GM19452 (cell line): ENCODE results near the gene RSPH6A.
"Not testable (repeated sequence)": the region's sequence is repeated elsewhere in the genome, so short reads cannot be mapped to it uniquely, and the experiment has no call there.

Source experiments
- ATAC-seq: cut with Tn5 transposase; IDR thresholded peaks from one replicate; pipeline ENCODE4 v1.9.1; 2021; ENCODE audit not compliant: unreplicated experiment

Gene RSPH6A

GRCh38 chr19:45804140-45804958, 10.8 kb downstream of the RSPH6A start:
- no peak for ATAC-seq

- no peak for ATAC-seq
Observed at GRCh38 chr19:45801603-45802175, 13.4 kb downstream of the RSPH6A start.

GRCh38 chr19:45800070-45800553, 15.0 kb downstream of the RSPH6A start:
- no peak for ATAC-seq

- not testable (repeated sequence) for ATAC-seq
Observed at GRCh38 chr19:45799541-45799940, 15.6 kb downstream of the RSPH6A start.

- no peak for ATAC-seq
Observed at GRCh38 chr19:45798995-45799517, 16.1 kb downstream of the RSPH6A start.

- no peak for ATAC-seq
Observed at GRCh38 chr19:45794627-45795026, 20.5 kb downstream of the RSPH6A start.

GRCh38 chr19:45793876-45794275, 21.2 kb downstream of the RSPH6A start:
- ATAC-seq = no peak

- ATAC-seq = no peak
Observed at GRCh38 chr19:45793178-45793564, 21.9 kb downstream of the RSPH6A start.

- ATAC-seq = peak; percentile 92
Observed at GRCh38 chr19:45792470-45793177, 22.5 kb downstream of the RSPH6A start, which contains the start of gene DMWD. DMWD (minus strand) TSS chr19:45792845; CDS start chr19:45792756, 89 bp downstream.

GRCh38 chr19:45791744-45792469, 23.2 kb downstream of the RSPH6A start:
- ATAC-seq = no peak

GRCh38 chr19:45790942-45791341, 24.2 kb downstream of the RSPH6A start:
- no peak for ATAC-seq

- ATAC-seq = no peak
Observed at GRCh38 chr19:45789035-45789786, 25.9 kb downstream of the RSPH6A start.

GRCh38 chr19:45786533-45786894, 28.6 kb downstream of the RSPH6A start:
- ATAC-seq = no peak

- ATAC-seq = no peak
Observed at GRCh38 chr19:45785781-45786532, 29.2 kb downstream of the RSPH6A start.

GRCh38 chr19:45785097-45785496, 30.0 kb downstream of the RSPH6A start:
- ATAC-seq = no peak

- no peak for ATAC-seq
Observed at GRCh38 chr19:45784096-45784495, 31.0 kb downstream of the RSPH6A start.

GRCh38 chr19:45782820-45783785, 32.0 kb downstream of the RSPH6A start:
- ATAC-seq = no peak

GRCh38 chr19:45782162-45782691, 32.9 kb downstream of the RSPH6A start, which contains the start of gene DMPK:
DMPK (minus strand) TSS chr19:45782490; CDS start chr19:45782352, 138 bp downstream.
- no peak for ATAC-seq
